DND-41 (cell line): ENCODE measurements around the gene PDE7B.

Experiments used
- EZH2 ChIP-seq: IDR thresholded peaks from 3 replicates; pipeline ENCODE4 v1.6.1; 2012; ENCODE audit warnings: borderline replicate concordance, low read depth, mild to moderate bottlenecking, moderate library complexity, low read length, inconsistent platforms; ENCODE audit not compliant: severe bottlenecking
- TF ChIP-seq, protein P1 (sequence below): IDR thresholded peaks from 2 replicates; pipeline ENCODE4 v1.5.1; 2012; ENCODE audit warnings: borderline replicate concordance, low read length, moderate library complexity, mild to moderate bottlenecking; ENCODE audit not compliant: poor library complexity, severe bottlenecking; ENCODE audit errors: extremely low read depth

DNA sequence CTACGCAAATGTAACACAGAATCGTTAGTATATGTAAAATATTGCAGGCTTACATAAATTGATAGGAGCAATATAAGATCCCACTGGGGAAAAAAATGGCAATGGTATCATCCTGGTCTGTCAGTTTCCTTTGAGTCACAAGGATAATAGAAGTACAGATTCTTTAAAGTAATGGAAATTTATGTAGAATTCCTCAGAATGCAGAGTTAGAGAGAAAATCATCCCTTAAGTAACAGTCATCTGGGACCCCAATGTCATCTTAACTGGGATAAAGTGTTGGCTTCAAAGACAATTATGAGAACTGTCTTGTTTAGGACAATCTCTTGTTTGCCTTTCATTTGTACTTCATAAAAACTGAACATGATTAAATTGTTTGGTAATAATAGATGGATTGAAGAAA, 34.5 kb upstream of the PDE7B start:
- TF ChIP-seq, protein P1, sequence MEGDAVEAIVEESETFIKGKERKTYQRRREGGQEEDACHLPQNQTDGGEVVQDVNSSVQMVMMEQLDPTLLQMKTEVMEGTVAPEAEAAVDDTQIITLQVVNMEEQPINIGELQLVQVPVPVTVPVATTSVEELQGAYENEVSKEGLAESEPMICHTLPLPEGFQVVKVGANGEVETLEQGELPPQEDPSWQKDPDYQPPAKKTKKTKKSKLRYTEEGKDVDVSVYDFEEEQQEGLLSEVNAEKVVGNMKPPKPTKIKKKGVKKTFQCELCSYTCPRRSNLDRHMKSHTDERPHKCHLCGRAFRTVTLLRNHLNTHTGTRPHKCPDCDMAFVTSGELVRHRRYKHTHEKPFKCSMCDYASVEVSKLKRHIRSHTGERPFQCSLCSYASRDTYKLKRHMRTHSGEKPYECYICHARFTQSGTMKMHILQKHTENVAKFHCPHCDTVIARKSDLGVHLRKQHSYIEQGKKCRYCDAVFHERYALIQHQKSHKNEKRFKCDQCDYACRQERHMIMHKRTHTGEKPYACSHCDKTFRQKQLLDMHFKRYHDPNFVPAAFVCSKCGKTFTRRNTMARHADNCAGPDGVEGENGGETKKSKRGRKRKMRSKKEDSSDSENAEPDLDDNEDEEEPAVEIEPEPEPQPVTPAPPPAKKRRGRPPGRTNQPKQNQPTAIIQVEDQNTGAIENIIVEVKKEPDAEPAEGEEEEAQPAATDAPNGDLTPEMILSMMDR = no peak
- no peak for TF ChIP-seq EZH2
